HCT116 (cell line): ENCODE results near the gene F2RL2.

Experiments used
- CTCF ChIP-seq, 3 experiments: fragments of 200-600 bp in 1 of 3; sonication (generic) in 1 of 3; IDR thresholded peaks in 2 of 3; conservative IDR thresholded peaks in 1 of 3; 2 replicates each; pipeline ENCODE4 v1.5.1; 2012 to 2017; ENCODE audit warnings: low read depth in 2 of 3, low read length in 2 of 3, antibody characterized with exemption in 1 of 3, borderline replicate concordance in 1 of 3, control low read depth in 1 of 3, mild to moderate bottlenecking in 1 of 3, mixed read lengths in 1 of 3, mixed run types in 1 of 3, moderate library complexity in 1 of 3; ENCODE audit not compliant: insufficient read depth in 1 of 3
- EZH2 ChIP-seq: fragments of 200-600 bp; sonication (generic); IDR thresholded peaks from 2 replicates; pipeline ENCODE4 v1.6.1; 2017; ENCODE audit warnings: antibody characterized with exemption, mixed run types
- EZH2phosphoT487 ChIP-seq: fragments of 200-600 bp; IDR thresholded peaks from 2 replicates; pipeline ENCODE4 v1.6.1; 2018; ENCODE audit warnings: antibody characterized with exemption, borderline replicate concordance
- MAX ChIP-seq: IDR thresholded peaks from 2 replicates; pipeline ENCODE4 v1.6.1; 2012
- POLR2A ChIP-seq: IDR thresholded peaks from 2 replicates; pipeline ENCODE4 v1.7.0; 2011; ENCODE audit warnings: borderline replicate concordance; ENCODE audit not compliant: insufficient read depth, insufficient read length; ENCODE audit errors: extremely low read depth
- POLR2AphosphoS5 ChIP-seq: IDR thresholded peaks from 2 replicates; pipeline ENCODE4 v1.6.1; 2011; ENCODE audit warnings: mild to moderate bottlenecking, low read depth, low read length, moderate library complexity
- RAD21 ChIP-seq: IDR thresholded peaks from 2 replicates; pipeline ENCODE4 v1.6.1; 2012; ENCODE audit warnings: low read depth, mild to moderate bottlenecking
- SIN3A ChIP-seq: IDR thresholded peaks from 2 replicates; pipeline ENCODE4 v1.6.1; 2012; ENCODE audit warnings: low read depth
- TF ChIP-seq, protein P1 (sequence below): IDR thresholded peaks from 2 replicates; pipeline ENCODE4 v1.6.1; 2012; ENCODE audit warnings: low read depth

DNA sequence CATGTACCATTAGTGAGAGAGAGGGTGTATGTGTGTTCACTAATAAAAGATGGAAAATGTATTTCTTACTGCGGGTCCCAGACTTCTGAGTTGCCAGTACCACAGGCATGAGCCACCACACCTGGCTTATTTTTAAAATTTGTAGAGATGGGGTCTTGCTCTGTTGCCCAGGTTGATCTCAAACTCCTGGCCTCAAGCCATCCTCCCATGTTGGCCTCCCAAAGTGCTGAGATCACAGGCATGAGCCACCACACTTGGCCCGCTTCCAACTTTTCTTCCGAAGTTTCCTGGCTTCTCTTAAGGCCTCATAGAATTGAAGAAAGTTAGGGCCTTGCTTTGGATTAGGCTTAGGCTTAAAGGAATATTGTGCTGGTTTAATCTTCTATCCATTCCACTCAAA lies 40.4 kb upstream of the F2RL2 start:
- no peak for TF ChIP-seq SIN3A
- no peak for TF ChIP-seq EZH2
- no peak for TF ChIP-seq CTCF (IDR thresholded peaks at IDR 0.05 in 2 of 3, conservative IDR thresholded peaks at IDR 0.05 in 1 of 3; ENCODE audit: borderline replicate concordance in 1 of 3, insufficient read depth in 1 of 3, low read depth in 2 of 3, low read length in 2 of 3)
- TF ChIP-seq MAX: no peak
- no peak for TF ChIP-seq RAD21
- TF ChIP-seq POLR2AphosphoS5: no peak
- TF ChIP-seq POLR2A: no peak
- no peak for TF ChIP-seq EZH2phosphoT487
- TF ChIP-seq, protein P1, sequence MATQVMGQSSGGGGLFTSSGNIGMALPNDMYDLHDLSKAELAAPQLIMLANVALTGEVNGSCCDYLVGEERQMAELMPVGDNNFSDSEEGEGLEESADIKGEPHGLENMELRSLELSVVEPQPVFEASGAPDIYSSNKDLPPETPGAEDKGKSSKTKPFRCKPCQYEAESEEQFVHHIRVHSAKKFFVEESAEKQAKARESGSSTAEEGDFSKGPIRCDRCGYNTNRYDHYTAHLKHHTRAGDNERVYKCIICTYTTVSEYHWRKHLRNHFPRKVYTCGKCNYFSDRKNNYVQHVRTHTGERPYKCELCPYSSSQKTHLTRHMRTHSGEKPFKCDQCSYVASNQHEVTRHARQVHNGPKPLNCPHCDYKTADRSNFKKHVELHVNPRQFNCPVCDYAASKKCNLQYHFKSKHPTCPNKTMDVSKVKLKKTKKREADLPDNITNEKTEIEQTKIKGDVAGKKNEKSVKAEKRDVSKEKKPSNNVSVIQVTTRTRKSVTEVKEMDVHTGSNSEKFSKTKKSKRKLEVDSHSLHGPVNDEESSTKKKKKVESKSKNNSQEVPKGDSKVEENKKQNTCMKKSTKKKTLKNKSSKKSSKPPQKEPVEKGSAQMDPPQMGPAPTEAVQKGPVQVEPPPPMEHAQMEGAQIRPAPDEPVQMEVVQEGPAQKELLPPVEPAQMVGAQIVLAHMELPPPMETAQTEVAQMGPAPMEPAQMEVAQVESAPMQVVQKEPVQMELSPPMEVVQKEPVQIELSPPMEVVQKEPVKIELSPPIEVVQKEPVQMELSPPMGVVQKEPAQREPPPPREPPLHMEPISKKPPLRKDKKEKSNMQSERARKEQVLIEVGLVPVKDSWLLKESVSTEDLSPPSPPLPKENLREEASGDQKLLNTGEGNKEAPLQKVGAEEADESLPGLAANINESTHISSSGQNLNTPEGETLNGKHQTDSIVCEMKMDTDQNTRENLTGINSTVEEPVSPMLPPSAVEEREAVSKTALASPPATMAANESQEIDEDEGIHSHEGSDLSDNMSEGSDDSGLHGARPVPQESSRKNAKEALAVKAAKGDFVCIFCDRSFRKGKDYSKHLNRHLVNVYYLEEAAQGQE: no peak
